CD4-positive, alpha-beta T cell treated with Interleukin-17A for 1 hour (primary cell): ENCODE measurements around the gene RAB27B.
"Not testable (repeated sequence)": the region's sequence is repeated elsewhere in the genome, so short reads cannot be mapped to it uniquely, and the experiment has no call there.

Experiments used
- DNase-seq: peaks from one replicate; pipeline ENCODE4 v3.0.0-alpha.2; 2020

The RAB27B gene

GRCh38 chr18:54828281-54828881, at the start of gene RAB27B:
RAB27B (plus strand) TSS chr18:54828477; CDS start chr18:54877586, 49,109 bp downstream.
- DNase-seq = peak; percentile 68

GRCh38 chr18:54780285-54780861, 47.9 kb upstream of the RAB27B start:
- DNase-seq = no peak

GRCh38 chr18:54780970-54781369, 47.3 kb upstream of the RAB27B start:
- DNase-seq = no peak

- no peak for DNase-seq
Measured at GRCh38 chr18:54783139-54783538, 45.1 kb upstream of the RAB27B start.

- no peak for DNase-seq
Measured at GRCh38 chr18:54786206-54786605, 42.1 kb upstream of the RAB27B start.

- no peak for DNase-seq
Measured at GRCh38 chr18:54787121-54787520, 41.2 kb upstream of the RAB27B start.

GRCh38 chr18:54787616-54788015, 40.7 kb upstream of the RAB27B start:
- no peak for DNase-seq

- no peak for DNase-seq
Measured at GRCh38 chr18:54790109-54790508, 38.2 kb upstream of the RAB27B start.

- DNase-seq = no peak
Measured at GRCh38 chr18:54791657-54792056, 36.6 kb upstream of the RAB27B start.

- no peak for DNase-seq
Measured at GRCh38 chr18:54792079-54792478, 36.2 kb upstream of the RAB27B start.

GRCh38 chr18:54794823-54795222, 33.5 kb upstream of the RAB27B start:
- DNase-seq = no peak

- DNase-seq = no peak
Measured at GRCh38 chr18:54798186-54798585, 30.1 kb upstream of the RAB27B start.

- DNase-seq = no peak
Measured at GRCh38 chr18:54801374-54801773, 26.9 kb upstream of the RAB27B start.

- no peak for DNase-seq
Measured at GRCh38 chr18:54802178-54802577, 26.1 kb upstream of the RAB27B start.

GRCh38 chr18:54802686-54803395, 25.4 kb upstream of the RAB27B start:
- DNase-seq = no peak

- DNase-seq = peak; percentile 9
Measured at GRCh38 chr18:54805571-54806334, 22.5 kb upstream of the RAB27B start.

- DNase-seq = no peak
Measured at GRCh38 chr18:54806526-54806925, 21.8 kb upstream of the RAB27B start.

GRCh38 chr18:54807303-54807702, 21.0 kb upstream of the RAB27B start:
- DNase-seq = no peak

GRCh38 chr18:54810662-54811061, 17.6 kb upstream of the RAB27B start:
- DNase-seq = not testable (repeated sequence)

GRCh38 chr18:54812885-54813284, 15.4 kb upstream of the RAB27B start:
- peak; percentile 29 for DNase-seq

GRCh38 chr18:54813305-54813704, 15.0 kb upstream of the RAB27B start:
- DNase-seq = no peak

- no peak for DNase-seq
Measured at GRCh38 chr18:54813977-54814565, 14.2 kb upstream of the RAB27B start.

- DNase-seq = no peak
Measured at GRCh38 chr18:54815086-54815485, 13.2 kb upstream of the RAB27B start.
